GM12875 (cell line): ENCODE data around the gene SMIM38.

Source experiments
- H3K4me3 ChIP-seq: one replicate; pipeline ENCODE4 v1.5.1; 2011; ENCODE audit warnings: low read depth, low read length, control low read depth
- TF ChIP-seq, protein P1 (sequence below): IDR thresholded peaks from 2 replicates; pipeline ENCODE4 v1.5.1; 2011; ENCODE audit warnings: low read depth, mild to moderate bottlenecking, control low read depth, inconsistent platforms, low read length, moderate library complexity, borderline replicate concordance; ENCODE audit not compliant: insufficient read depth

SMIM38 gene

DNA sequence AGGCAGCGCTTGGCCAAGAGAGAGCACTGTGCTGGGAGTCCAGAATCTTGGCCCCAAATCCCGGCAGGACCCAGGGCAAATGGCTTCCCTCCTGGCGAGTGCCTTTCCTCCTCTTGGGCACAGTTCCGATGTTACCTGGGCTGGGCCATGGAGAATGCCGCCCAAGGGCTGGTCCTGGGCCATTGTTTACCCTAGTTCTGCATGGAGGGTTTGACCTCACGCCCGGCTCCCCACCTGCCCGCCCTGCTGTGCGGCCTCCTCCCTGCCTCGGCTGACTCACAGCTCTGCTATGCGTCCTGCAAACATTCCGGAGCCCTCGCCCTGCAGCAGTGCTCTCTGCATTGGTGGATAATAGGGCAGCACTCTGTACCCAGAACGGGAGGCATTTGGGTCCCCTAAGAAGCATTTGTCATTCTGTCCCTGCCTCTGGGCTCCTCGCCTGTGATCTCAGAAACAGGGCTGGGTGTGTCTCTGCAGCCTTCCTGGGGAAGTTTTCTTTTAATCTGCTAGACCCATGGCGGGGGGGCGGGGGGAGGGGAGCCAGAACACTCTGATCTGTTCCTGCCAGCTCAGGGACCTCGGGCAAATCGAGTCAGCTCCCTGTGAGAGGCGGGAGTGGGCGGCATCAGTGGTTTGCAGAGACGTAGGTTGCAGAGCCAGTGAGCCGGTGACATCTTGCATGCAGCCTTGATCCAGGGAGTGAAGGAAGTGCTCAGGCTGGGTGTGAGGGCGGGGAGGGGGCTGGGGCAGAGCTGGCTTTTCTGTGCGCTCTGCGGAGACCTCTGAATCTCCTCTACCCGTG lies 32.9 kb upstream of the SMIM38 start:
- no peak overlapping the region for H3K4me3 ChIP-seq
- TF ChIP-seq, protein P1, sequence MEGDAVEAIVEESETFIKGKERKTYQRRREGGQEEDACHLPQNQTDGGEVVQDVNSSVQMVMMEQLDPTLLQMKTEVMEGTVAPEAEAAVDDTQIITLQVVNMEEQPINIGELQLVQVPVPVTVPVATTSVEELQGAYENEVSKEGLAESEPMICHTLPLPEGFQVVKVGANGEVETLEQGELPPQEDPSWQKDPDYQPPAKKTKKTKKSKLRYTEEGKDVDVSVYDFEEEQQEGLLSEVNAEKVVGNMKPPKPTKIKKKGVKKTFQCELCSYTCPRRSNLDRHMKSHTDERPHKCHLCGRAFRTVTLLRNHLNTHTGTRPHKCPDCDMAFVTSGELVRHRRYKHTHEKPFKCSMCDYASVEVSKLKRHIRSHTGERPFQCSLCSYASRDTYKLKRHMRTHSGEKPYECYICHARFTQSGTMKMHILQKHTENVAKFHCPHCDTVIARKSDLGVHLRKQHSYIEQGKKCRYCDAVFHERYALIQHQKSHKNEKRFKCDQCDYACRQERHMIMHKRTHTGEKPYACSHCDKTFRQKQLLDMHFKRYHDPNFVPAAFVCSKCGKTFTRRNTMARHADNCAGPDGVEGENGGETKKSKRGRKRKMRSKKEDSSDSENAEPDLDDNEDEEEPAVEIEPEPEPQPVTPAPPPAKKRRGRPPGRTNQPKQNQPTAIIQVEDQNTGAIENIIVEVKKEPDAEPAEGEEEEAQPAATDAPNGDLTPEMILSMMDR: no peak

DNA sequence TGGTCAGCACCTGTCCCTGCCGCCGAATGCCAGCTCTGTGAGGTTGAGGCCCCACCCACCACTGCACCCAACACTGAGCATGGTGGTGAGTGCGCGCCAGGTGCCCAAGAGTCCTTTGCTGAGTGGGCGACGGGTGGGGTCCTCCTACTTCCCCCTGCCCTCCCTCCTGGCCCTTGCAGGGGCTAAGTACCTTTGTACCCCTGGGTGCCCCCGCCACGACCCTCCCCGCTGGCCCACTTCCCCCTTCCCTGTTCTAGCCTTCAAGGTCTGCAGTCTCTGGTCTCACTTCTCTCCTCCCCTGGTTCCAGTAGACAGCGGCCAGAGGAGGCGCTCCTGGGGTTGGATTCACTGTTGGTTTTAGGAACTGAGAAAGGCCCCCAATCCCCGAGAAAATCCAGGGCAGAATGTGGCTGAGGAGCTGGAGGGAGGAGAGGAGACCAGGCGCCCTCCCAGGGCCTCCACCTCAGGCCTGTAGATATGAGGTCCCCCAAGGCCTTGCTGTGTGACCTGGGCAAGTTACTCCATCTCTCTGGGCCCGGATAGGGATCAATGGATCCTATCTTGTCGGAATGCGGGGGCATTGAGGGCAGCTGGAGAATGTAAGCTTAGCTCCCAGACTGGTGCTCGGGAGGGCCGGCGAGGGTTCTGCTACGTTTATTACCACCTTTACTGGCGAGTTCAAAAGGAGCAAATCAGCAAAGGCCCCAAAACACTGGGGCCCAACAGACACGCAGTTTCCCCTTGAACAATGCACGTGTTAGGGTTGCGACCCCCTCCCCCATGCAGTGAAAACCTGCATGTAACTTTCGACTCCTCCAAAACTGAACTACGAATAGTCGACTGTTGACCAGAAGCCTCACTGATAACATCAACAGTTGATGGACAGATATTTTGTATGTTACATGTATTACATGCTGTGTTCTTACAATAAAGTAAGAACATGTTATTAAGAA lies 31.9 kb upstream of the SMIM38 start:
- TF ChIP-seq, protein P1: no peak
- H3K4me3 ChIP-seq: no peak overlapping the region

DNA sequence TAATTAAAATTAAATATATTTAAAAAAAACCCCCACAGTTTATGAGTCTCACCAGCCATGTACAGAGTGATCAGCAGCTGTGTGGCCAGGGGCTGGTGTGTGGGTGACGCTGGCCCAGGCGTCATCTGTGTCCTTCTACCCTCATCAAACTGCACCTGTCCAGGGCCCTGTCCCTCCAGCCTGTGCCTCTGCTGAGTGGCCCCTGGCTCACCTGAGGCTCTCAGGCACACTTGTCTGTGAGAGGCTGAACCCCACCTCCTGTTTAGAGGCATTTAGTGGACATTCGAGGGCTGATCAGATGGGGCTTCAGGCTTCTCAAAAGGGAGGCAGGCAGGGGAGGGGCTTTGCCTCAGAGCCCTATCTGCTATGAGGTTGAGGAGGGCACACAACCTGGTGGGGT lies 29.9 kb upstream of the SMIM38 start:
- TF ChIP-seq, protein P1: no peak
- H3K4me3 ChIP-seq: no peak overlapping the region

DNA sequence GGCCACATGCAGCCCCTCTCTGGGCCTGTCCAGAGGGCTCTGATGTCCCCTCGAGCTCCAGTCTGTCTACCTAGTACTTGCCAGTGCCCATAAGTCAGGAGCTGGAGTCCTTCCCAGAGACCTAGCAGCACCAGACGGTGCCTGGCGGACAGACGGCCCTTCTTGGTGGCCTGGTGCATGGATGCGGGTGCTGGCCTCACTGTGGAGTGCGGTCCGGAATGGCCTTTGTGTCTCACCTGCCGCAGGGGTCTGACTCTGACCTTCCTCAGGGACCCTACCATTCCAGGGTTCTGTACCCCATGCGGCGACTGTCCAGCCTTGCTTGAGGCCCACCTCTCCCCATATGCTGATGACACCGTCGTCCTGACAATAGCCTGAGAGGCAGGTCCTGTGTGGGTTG lies 29.4 kb upstream of the SMIM38 start:
- no peak overlapping the region for H3K4me3 ChIP-seq
- TF ChIP-seq, protein P1: no peak

DNA sequence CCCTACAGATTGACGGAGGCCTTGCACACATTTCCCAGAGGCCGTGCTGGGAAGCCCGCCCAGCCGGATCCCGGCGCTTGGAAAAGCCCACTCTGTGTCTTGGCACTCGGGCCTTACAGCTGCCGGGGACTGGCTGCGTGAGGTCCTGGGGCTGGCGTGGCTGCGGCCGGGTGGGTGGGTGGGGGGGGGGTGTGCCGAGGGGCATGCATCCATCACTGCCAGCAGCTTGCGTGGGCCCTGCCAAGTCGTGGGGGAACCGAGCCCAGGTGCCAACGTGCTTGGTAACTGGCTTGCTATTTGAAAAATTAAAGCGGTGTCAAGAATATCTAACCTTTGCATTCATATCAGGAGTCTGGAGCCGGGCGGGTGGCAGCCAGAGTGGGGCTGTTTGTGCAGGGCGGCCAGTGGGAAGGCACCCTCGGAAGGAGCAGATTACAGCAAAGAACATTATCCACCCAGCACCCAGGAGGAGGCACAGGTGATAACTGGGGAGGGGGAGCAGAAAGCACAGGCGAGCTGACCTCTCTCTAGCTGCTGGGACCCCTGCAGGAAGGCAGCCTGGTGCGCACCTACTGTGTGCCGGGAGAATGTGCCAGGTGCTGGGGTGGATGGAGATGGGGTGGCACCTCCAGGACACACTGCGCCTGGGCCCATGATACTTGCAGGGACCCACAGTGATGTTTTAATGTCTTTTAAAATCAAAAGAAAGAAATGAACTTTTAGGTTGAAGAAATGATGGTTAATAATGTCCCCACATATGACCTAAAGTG lies 28.5 kb upstream of the SMIM38 start:
- H3K4me3 ChIP-seq: no peak overlapping the region
- TF ChIP-seq, protein P1: no peak

DNA sequence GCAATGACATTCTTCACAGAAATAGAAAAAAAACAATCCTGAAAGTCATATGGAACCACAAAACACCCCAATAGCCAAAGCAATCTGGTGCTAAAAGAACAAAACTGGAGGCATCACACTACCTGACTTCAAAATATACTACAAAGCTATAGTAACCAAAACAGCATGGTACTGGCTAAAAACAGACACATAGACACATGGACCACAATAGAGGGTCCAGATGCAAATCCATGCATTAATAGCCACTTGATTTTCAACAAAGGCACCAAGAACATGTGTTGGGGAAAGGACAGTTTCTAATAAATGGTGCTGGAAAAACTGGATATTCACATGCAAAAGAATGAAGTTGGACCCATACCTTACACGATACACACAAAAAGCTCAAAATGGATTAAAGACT lies 27.9 kb upstream of the SMIM38 start:
- H3K4me3 ChIP-seq: no peak overlapping the region
- TF ChIP-seq, protein P1: no peak
